Measurements from ENCODE around the gene KDM4C.

Gene KDM4C

DNA sequence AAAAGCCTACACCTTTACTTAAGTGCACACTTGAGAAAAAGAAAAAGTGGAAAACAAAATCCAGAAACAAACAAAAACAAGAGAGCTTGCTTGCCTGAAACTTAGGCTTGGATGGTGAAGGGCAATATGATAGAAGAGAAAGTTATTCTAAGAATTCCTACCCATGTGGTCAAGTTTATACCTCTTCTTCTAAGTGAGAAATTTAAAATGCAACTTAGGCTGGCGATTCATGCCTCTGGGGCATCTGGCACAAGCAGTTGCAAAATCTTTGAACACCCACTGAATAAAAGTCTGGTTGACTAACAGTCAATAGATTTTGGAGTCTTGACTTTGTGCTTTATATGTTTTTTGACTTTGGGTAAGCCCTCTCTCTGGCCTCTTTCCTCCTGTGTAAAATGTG lies 239.6 kb downstream of the KDM4C start:
- TF ChIP-seq, protein P1, sequence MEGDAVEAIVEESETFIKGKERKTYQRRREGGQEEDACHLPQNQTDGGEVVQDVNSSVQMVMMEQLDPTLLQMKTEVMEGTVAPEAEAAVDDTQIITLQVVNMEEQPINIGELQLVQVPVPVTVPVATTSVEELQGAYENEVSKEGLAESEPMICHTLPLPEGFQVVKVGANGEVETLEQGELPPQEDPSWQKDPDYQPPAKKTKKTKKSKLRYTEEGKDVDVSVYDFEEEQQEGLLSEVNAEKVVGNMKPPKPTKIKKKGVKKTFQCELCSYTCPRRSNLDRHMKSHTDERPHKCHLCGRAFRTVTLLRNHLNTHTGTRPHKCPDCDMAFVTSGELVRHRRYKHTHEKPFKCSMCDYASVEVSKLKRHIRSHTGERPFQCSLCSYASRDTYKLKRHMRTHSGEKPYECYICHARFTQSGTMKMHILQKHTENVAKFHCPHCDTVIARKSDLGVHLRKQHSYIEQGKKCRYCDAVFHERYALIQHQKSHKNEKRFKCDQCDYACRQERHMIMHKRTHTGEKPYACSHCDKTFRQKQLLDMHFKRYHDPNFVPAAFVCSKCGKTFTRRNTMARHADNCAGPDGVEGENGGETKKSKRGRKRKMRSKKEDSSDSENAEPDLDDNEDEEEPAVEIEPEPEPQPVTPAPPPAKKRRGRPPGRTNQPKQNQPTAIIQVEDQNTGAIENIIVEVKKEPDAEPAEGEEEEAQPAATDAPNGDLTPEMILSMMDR (IDR thresholded peaks at IDR 0.05; ENCODE audit: low read depth, low read length, missing control alignments) = no peak
- no peak overlapping the region for H3K4me3 ChIP-seq (replicated peaks; ENCODE audit: low read depth, low read length)
- DNase-seq (ENCODE audit: extremely low read depth, low read depth) = no peak

DNA sequence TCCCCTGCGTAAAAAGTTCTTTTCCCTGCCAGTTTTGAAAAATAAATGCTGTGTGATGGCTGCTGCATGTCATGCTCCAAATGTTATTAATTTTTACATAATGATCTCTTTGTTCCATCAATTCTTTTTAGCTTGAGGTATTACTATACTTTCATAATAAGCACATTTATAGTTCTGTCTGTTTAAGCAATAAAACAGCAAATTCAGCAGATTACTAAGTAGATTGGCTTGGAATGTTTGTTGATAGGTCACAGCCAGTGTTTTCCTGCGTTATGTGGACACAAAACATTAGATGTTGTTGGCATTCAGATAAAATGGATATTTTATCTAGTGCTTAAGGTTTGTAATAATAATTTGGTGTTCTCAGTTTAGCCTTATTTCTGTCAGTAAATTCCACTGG lies 242.0 kb downstream of the KDM4C start:
- H3K4me3 ChIP-seq (replicated peaks; ENCODE audit: low read depth, low read length) = no peak overlapping the region
- TF ChIP-seq, protein P1 (IDR thresholded peaks at IDR 0.05; ENCODE audit: low read depth, low read length, missing control alignments) = no peak
- DNase-seq (ENCODE audit: extremely low read depth, low read depth) = no peak

DNA sequence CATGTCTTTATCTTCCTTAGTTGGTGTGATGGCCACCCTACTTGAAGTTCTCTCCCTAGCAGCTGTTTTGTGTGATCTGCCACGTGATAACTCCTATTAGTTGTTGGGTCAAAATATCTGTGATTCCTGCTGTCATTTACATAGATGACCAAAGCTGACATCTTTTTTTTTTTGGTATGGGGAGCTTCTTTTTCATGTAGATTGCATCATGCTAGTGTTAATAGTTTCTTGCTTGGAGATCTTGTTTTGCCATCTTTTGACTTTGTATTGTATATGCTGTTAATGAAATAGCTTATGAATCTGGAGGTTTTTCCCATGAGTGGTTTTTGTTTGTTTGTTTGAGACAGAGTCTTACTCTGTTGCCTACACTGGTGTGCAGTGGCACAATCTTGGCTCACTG lies 243.8 kb downstream of the KDM4C start:
- DNase-seq (ENCODE audit: extremely low read depth, low read depth) = no peak
- H3K4me3 ChIP-seq (replicated peaks; ENCODE audit: low read depth, low read length) = no peak overlapping the region
- TF ChIP-seq, protein P1 (IDR thresholded peaks at IDR 0.05; ENCODE audit: low read depth, low read length, missing control alignments) = no peak

DNA sequence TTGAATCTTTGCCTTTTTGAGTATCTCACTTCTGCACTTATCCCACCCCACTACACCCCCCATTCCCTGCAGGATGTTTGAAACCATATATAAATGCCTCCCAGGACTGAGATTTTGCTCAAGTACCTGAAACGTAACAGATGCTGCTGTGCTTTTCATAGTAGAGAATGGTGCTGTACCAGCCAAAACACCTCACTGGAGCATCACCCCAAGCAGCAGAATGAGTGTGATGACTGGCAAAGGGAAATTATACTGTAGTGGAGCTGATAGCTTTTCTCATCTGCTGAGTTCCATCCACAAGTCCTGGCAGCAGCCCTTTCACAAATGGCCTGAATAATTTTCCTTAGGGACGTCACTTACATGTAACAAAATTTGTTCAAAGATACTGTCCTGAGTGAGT lies 246.1 kb downstream of the KDM4C start:
- no peak for DNase-seq (ENCODE audit: extremely low read depth, low read depth)
- TF ChIP-seq, protein P1 (IDR thresholded peaks at IDR 0.05; ENCODE audit: low read depth, low read length, missing control alignments) = no peak

DNA sequence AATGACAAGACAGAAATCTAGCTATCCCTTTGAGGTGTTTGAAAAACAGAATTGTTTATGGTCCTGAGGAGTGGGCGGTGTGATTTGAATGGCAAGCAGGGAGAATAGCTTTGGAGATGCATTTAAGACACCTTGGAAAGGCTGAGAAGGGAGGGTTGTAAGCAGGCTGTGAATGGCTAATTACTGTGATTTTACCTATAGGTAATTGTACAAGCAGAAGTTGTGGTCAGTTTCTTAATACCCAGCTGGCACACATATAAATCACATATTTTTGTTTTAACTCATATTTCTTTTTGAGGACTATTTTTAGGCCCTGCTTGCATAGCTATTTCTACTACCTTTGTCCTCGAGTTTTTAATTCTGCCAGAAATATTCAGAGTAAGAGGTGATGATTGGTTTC lies 248.6 kb downstream of the KDM4C start:
- TF ChIP-seq, protein P1 (IDR thresholded peaks at IDR 0.05; ENCODE audit: low read depth, low read length, missing control alignments) = no peak
- no peak overlapping the region for H3K4me3 ChIP-seq (replicated peaks; ENCODE audit: low read depth, low read length)
- DNase-seq (ENCODE audit: extremely low read depth, low read depth) = no peak

More for the DNA sequence above, 246.1 kb downstream of the KDM4C start:
- H3K4me3 ChIP-seq (replicated peaks; ENCODE audit: low read depth, low read length) = no peak overlapping the region

DNA sequence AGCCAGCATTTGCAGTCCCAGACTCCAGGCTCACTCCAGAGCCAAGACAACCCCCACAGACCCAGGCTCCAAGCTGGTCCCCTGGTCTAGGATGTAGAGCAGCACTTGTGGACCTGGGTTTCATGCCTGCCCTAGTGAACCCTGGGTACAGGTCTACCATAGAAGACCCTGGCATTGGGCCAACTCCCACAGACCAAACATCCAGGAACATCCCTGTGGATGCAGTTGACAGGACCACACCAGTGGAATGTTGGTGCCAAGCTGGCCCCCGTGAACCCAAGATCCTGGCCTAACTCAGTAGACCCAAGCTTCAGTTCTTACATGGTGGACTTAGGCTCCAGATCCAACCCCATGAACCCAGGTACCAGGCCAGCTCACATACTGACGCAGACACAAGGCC lies 250.6 kb downstream of the KDM4C start:
- H3K4me3 ChIP-seq (replicated peaks; ENCODE audit: low read depth, low read length) = no peak overlapping the region
- no peak for DNase-seq (ENCODE audit: extremely low read depth, low read depth)
- TF ChIP-seq, protein P1 (IDR thresholded peaks at IDR 0.05; ENCODE audit: low read depth, low read length, missing control alignments) = no peak

DNA sequence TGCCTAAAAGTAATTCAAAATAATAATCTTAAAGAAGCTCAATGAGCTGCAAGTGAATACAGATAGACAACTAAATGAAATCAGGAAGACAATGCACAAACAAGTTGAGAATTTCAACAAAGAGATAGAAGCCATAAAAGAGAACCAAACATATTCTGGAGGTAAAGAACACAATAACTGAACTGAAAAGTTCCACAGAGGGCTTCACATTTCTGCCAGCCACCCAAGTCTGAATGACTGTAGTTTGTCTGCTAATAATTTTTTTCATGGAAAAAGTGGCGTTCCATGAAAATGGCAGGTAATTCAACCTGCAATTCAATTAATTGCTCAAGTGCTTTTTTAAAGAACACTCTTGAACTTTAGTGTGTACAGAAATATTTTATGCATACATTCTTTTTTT lies 251.3 kb downstream of the KDM4C start:
- H3K4me3 ChIP-seq (replicated peaks; ENCODE audit: low read depth, low read length) = no peak overlapping the region
- DNase-seq (ENCODE audit: extremely low read depth, low read depth) = no peak
- TF ChIP-seq, protein P1 (IDR thresholded peaks at IDR 0.05; ENCODE audit: low read depth, low read length, missing control alignments) = no peak

Data from HFF-Myc (cell line).